Left lung (tissue), 10 donors: ENCODE results near the gene AP4M1. TPM values are rescaled to one million over a fixed set of nuclear protein-coding genes. Genes with fewer than 3 reads are reported as not detected.

ENCODE experiments used
- ATAC-seq: fragments of 200-7000 bp; cut with Tn5 transposase; one replicate; pipeline ENCODE4 v1.9.1; 2020; ENCODE audit warnings: moderate library complexity
- DNase-seq, 4 donors: peaks; one replicate each; pipeline ENCODE4 v3.0.0-alpha.2; 2013 to 2020
- H3K27ac ChIP-seq, 2 donors: fragments of 200-600 bp; sonication (generic) in 1 of 2; one replicate each; pipeline versions ENCODE4 v1.5.0 to v1.8.0; 2020 to 2021
- H3K27me3 ChIP-seq, 2 donors: fragments of 200-600 bp; sonication (generic) in 1 of 2; one replicate each; pipeline versions ENCODE4 v1.5.0 to v1.8.0; 2020 to 2021
- H3K36me3 ChIP-seq, 2 donors: fragments of 200-600 bp; sonication (generic) in 1 of 2; one replicate each; pipeline versions ENCODE4 v1.5.0 to v1.8.0; 2020 to 2021
- H3K4me1 ChIP-seq, 2 donors: fragments of 200-600 bp; one replicate each; pipeline ENCODE4 v1.8.0; 2021
- H3K4me3 ChIP-seq, 2 donors: fragments of 200-600 bp; sonication (generic) in 1 of 2; one replicate each; pipeline versions ENCODE4 v1.5.0 to v1.8.0; 2020 to 2021; ENCODE audit warnings: mild to moderate bottlenecking in 1 of 2
- H3K9me3 ChIP-seq, 2 donors: fragments of 200-600 bp; sonication (generic) in 1 of 2; one replicate each; pipeline versions ENCODE4 v1.5.0 to v1.8.0; 2020 to 2021
- intact Hi-C, 2 donors: fragments of 100-400 bp; cut with DNase I; formaldehyde crosslinking; loops; one replicate each; pipeline versions ENCODE4 v1.11.2 to v1.14.2; 2022
- polyA plus RNA-seq, 6 donors: library from polyadenylated mRNA; unstranded; fragments of 120-200 nt; gene quantifications; one replicate each; pipeline ENCODE4 v1.2.1, GENCODE V29; 2013; ENCODE audit not compliant: insufficient read length in 6 of 6
- total RNA-seq, 2 donors: library from RNA; stranded (reverse); fragmentation: NEBNext Ultra II Directional; extraction: Animal tissue kit (Norgen Biotek cat#: 25700); gene quantifications; one replicate each; pipeline ENCODE4 v1.2.1, GENCODE V29; 2021
- TF ChIP-seq, protein P1 (sequence below), 2 donors: fragments of 200-600 bp; sonication (generic) in 1 of 2; IDR thresholded peaks; one replicate each; pipeline versions ENCODE4 v1.5.0 to v1.8.0; 2021; ENCODE audit warnings: antibody characterized with exemption in 2 of 2
- donor health status: DM: no; HTN: yes; CAD: no.
- donor health status: DM: no; HTN: no; CAD: no.

The AP4M1 gene
- total and polyA plus RNA-seq, 8 donors, result 16.7 to 40.2 (median 37.5) TPM

GRCh38 chr7:100082978-100083377, 18.5 kb upstream of the AP4M1 start:
- Histone ChIP-seq H3K27me3 (no peaks in the 10 kb centered on the region), H3K9me3 (no peaks in the 10 kb centered on the region), H3K4me3 (no peak overlapping the region), H3K27ac (peak overlapping the region in 1 of 2 donors; percentile 88), H3K4me1 (peaks cover 14 to 43% of the 10 kb centered on the region in 2 donors), H3K36me3 (peaks cover 0 to 16% of the 10 kb centered on the region in 2 donors)
- ATAC-seq (no peak), DNase-seq (no peak)
- intact Hi-C loops, result no loop called here
- TF ChIP-seq, protein P1, sequence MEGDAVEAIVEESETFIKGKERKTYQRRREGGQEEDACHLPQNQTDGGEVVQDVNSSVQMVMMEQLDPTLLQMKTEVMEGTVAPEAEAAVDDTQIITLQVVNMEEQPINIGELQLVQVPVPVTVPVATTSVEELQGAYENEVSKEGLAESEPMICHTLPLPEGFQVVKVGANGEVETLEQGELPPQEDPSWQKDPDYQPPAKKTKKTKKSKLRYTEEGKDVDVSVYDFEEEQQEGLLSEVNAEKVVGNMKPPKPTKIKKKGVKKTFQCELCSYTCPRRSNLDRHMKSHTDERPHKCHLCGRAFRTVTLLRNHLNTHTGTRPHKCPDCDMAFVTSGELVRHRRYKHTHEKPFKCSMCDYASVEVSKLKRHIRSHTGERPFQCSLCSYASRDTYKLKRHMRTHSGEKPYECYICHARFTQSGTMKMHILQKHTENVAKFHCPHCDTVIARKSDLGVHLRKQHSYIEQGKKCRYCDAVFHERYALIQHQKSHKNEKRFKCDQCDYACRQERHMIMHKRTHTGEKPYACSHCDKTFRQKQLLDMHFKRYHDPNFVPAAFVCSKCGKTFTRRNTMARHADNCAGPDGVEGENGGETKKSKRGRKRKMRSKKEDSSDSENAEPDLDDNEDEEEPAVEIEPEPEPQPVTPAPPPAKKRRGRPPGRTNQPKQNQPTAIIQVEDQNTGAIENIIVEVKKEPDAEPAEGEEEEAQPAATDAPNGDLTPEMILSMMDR (IDR thresholded peaks at IDR 0.05), result no peak

- Histone ChIP-seq H3K27ac (no peak overlapping the region), H3K27me3 (no peaks in the 10 kb centered on the region), H3K4me1 (peaks cover 7 to 44% of the 10 kb centered on the region in 2 donors), H3K4me3 (no peak overlapping the region), H3K36me3 (peaks cover 0 to 3% of the 10 kb centered on the region in 2 donors), H3K9me3 (no peaks in the 10 kb centered on the region)
- DNase-seq (no peak), ATAC-seq (no peak)
- TF ChIP-seq, protein P1 (IDR thresholded peaks at IDR 0.05), result no peak
- intact Hi-C loops, result no loop called here
Observed at GRCh38 chr7:100085515-100085914, 15.9 kb upstream of the AP4M1 start.

- peaks cover 0 to 20% of the 10 kb centered on the region in 2 donors for H3K36me3 ChIP-seq
- DNase-seq (no peak), ATAC-seq (no peak)
- H3K27ac ChIP-seq, result no peak overlapping the region
- H3K4me1 ChIP-seq, result peaks cover under 1 to 32% of the 10 kb centered on the region in 2 donors
- H3K9me3 ChIP-seq, result no peaks in the 10 kb centered on the region
- TF ChIP-seq, protein P1 (IDR thresholded peaks at IDR 0.05), result no peak
- no peak overlapping the region for H3K4me3 ChIP-seq
- no peaks in the 10 kb centered on the region for H3K27me3 ChIP-seq
- intact Hi-C loops, result no loop called here
Observed at GRCh38 chr7:100087055-100087750, 14.2 kb upstream of the AP4M1 start.

DNA sequence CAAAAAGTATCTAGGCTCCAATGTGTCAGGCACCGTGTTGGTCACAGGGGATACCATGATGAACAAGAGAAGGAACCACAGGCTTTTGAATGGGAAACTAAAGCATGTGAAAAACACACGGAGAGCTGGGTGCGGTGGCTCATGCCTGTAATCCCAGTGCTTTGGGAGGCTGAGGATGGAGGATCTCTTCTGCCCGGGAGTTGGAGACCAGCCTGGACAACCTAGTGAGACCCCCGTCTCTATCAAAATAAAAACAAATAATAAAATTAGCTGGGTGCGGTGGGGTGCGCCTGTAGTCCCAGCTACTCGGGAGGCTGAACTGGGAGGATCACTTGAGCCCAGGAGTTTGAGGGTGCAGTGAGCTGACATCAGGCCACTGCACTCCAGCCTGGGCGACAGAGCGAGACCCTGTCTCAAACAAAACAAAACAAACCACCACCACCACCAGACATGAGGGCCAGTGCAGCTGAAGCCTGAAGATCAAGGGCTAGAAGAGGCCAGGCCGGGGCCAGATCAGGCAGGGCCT, 13.3 kb upstream of the AP4M1 start:
- intact Hi-C loops, result no loop called here
- Histone ChIP-seq H3K9me3 (no peaks in the 10 kb centered on the region), H3K4me1 (peaks cover 0 to 27% of the 10 kb centered on the region in 2 donors), H3K36me3 (peaks cover 0 to 30% of the 10 kb centered on the region in 2 donors), H3K4me3 (peak overlapping the region; percentile 88 to 90), H3K27ac (peak overlapping the region; percentile 72 to 83), H3K27me3 (no peaks in the 10 kb centered on the region)
- TF ChIP-seq, protein P1 (IDR thresholded peaks at IDR 0.05), result no peak
- ATAC-seq (no peak), DNase-seq (no peak)

DNA sequence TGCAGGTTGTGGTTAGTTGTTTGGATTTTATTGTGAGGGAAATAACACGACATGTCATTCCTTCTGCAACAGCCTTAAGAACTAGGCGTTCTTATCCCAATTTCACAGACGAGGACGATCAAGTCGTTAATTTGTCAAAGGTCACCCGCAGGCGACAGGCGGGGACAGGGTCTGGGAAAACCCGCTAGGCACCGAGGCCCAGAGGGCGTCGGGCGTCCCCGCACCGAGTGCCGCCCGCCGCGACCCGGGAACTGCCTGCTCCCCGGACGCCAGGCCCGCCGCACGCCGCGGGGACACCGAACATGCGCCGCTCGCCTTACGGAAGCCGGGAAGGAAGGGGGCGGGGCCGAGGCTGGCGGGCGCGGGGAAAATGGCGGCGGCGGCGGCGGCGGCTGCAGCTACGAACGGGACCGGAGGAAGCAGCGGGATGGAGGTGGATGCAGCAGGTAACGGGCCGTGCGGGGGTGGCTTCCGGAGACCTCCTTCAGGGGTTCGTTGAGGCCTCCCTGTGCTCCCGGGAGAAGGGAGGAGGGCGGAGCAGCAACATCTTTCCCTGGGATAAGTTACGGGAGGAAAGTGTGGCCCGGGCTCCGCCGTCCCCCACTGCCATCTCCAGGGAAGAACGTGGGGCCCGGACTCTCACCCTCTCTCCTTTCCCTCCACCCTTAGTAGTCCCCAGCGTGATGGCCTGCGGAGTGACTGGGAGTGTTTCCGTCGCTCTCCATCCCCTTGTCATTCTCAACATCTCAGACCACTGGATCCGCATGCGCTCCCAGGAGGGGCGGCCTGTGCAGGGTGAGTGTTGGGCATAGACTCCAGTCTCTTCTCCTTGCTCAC, 12.6 kb upstream of the AP4M1 start, which contains the start of gene COPS6:
TSS of gene COPS6 (plus strand) at position 349 of the 837 bp plus-strand sequence. CDS start at position 371, 22 bp downstream.
- TF ChIP-seq, protein P1 (IDR thresholded peaks at IDR 0.05), result no peak
- DNase-seq (peak; percentile 75 to 98 (median 80)), ATAC-seq (peak; percentile 93)
- no peaks in the 10 kb centered on the region for H3K27me3 ChIP-seq
- H3K27ac ChIP-seq, result peak within 1 kb of the TSS; percentile 72 to 83
- H3K9me3 ChIP-seq, result no peaks in the 10 kb centered on the region
- peak within 1 kb of the TSS; percentile 88 to 90 for H3K4me3 ChIP-seq
- peaks cover 0 to 32% of the 10 kb centered on the region in 2 donors for H3K4me1 ChIP-seq
- H3K36me3 ChIP-seq, result peaks cover 0 to 36% of the 10 kb centered on the region in 2 donors
- intact Hi-C loops, result no loop called here
